NCI-H146 (cell line): ENCODE measurements around the gene ITGB8.

Experiments
- DNase-seq: peaks from one replicate; lab custom pipeline; 2025; lab: John Stamatoyannopoulos, UW

ITGB8 gene

GRCh38 chr7:20343205-20343604 lies 12.5 kb downstream of the ITGB8 start:
- DNase-seq, result no peak

DNA sequence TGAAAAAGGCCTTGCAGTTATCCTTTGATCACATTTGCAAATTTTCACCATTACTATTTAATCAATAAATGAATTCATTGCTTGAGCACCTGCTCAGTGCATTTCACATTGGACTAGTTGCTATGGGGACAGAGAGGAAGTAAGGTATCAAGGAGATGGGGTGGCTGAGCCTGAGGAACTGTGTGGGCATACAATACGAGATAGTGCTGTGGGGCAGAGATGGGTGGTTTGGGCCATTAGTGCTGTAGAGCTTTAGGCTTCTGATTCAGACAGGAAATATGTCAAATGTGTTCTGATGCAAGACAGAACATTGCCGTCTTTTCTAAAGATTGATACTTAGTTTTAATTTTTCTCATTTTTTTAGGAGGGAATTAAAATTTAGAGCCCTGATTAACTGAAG lies 13.2 kb downstream of the ITGB8 start:
- DNase-seq, result peak; percentile 4

GRCh38 chr7:20344396-20344795 lies 13.7 kb downstream of the ITGB8 start:
- no peak for DNase-seq

GRCh38 chr7:20346577-20346976 lies 15.9 kb downstream of the ITGB8 start:
- DNase-seq, result no peak

DNA sequence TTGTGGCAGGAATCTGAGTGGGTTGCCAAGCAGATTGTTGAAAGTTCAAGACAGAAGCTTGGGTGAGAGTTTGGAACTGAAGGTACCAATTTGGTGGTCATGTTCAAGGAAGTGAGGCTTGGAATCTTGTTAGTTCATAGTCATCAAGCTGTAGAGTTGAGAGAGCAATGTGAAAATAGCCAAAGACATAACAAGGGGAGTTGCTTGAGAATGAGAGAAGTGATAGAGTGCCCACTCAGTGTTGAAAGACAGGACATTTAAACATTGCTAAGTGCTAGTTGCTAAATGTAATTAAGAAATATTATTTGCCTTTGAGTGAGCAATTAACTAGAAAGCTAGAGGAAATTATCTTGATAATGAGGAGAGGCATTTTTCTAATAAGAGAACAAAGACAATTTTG lies 17.0 kb downstream of the ITGB8 start:
- DNase-seq, result no peak

DNA sequence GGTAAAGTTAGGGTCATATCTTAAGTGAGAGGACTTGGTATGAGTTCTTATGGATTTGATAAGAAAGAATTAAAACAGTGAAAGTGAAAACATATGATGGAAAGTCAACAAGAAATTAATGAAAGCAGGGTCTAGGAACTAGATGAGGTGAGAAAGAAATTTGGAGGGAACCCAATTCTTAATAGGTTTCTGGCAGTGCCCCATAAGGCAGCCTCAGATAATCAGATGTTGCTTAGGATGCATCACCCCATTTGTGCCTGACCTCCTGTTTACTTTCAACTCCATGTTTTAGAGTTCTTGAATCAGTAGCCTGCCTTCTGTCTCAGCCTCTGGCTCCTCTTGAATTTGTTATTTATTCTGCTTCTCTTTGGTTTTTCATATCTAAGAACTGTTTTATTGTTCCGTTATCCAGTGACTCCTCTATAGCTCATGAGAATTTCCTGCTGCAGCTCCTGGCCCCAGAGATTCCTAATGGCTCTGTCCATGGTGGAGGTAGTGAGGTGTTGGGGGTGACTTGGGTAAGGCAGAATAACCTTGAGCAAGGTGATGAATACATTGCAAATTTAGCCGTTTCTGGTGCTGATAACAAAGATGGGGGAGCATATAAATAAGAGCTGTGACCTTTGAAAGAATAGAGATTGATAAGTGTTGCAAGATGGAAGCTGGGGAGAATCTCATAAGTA lies 17.6 kb downstream of the ITGB8 start:
- DNase-seq, result no peak

- no peak for DNase-seq
Observed at GRCh38 chr7:20350518-20350951, 19.8 kb downstream of the ITGB8 start.

DNA sequence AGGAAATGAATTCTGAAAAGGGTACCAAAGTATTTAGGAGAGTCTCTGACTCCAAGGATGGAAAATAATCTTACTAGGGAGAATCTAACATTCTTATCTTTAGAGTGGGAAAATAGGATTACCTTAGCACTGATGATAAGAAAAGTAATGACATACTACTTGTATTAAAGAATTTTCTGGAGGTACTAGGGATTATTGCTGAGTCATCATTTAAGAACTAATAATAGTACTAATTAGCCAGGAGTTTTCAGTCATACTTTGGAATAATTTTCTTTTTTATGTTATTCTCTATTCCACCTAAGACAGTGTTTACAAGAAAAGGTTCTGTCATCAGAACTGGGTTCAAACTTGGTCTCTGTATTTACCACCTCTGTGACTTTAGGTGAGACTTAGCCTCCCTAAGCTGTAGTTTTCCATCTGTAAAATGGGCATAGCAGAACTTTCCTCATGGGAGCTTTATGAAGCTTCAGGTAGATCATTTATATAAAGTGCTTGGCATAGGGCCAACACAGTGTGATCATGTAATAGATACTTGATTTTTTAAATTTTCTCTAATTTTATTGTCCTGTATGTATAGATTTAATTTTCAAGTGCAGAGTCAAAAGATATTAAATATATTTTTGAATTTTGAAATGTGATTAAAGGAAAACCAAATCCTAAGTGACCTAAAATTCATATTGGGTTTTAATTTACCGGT lies 20.4 kb downstream of the ITGB8 start:
- no peak for DNase-seq

GRCh38 chr7:20351901-20352300 lies 21.2 kb downstream of the ITGB8 start:
- no peak for DNase-seq

DNA sequence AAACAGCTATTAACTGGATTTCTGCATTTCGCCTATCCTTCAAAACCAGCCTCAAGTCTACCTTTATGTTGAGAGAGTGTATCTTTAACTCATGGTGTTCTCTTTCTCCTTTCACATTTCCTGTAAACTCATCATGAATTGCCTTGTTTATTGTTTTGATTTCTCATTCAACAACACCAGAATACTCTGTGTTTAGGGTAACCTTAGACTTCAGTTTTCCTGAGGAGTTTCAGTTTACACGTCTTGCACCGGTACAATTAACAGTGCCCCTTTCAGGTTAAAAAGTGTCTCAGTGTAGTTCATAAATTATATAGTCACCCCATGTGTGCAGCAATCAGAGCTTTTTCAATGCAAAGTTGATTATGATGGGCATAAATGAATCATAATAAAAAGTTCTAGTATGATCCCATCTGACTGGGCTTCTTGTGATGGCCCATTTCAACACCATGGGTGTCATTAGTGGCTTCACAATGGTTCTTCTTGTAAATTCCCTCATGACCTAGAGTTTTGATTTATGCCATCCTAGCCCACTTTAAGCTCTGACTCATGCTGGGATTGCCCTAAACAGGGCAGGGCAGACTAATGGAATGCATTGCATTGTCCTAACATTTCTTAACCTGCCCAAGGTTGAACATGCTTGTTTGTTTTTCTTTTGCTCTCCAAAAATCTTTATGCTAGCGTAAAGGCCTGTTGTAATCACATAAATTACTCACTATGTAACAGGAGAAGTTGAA lies 22.0 kb downstream of the ITGB8 start:
- no peak for DNase-seq

- no peak for DNase-seq
Observed at GRCh38 chr7:20354610-20355528, 24.2 kb downstream of the ITGB8 start.

GRCh38 chr7:20358106-20358505 lies 27.4 kb downstream of the ITGB8 start:
- DNase-seq, result no peak

DNA sequence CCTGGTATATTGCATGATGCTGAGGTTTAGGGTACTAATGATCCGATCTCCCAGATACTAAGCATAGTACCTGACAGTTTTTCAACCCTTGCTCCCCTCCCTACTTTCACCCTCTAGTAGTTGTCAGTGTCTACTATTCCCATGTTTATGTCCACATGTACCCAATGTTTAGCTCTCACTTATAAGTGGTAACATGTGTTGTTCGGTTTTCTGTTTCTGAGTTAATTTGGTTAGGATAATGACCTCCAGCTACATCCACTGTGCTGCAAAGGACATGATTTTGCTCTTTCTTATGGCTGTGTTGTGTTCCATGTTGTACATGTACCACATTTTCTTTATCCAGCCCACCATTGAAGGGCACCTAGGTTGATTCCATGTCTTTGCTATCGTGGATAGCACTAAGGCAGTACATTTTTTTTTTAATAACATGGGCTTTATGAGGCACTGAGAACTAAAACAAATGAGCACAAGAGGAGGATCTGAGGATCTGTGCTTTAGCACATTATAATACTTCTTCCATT lies 28.1 kb downstream of the ITGB8 start:
- no peak for DNase-seq

DNA sequence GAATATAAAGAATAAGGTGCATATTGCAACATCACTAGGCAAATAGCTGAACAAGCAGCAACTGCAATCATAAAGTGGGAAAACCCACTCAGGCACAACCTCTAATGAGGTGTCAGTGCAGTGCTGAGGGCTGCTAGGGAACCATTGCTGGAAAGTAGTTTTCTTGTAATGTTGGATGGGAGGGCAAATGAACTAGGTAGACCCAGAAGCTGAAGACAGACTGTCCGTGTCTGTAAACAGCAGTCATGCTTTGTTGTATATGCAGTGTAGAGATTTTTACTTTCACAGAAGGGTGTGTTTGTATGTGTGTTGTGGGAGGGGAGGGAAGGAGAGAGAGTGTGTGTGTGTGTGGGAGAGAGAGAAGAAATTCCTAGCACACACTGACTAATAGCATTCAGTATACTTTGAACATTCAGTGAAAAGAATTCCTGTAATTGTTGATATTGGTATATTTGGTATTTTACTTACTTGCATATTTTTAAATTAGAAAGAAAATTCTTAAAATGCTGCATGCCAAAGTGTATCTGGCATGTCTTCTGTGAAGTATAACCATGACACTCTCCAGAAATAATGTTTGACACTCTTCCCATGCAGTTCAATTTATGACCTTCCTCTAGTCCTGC lies 28.8 kb downstream of the ITGB8 start:
- DNase-seq, result no peak

DNA sequence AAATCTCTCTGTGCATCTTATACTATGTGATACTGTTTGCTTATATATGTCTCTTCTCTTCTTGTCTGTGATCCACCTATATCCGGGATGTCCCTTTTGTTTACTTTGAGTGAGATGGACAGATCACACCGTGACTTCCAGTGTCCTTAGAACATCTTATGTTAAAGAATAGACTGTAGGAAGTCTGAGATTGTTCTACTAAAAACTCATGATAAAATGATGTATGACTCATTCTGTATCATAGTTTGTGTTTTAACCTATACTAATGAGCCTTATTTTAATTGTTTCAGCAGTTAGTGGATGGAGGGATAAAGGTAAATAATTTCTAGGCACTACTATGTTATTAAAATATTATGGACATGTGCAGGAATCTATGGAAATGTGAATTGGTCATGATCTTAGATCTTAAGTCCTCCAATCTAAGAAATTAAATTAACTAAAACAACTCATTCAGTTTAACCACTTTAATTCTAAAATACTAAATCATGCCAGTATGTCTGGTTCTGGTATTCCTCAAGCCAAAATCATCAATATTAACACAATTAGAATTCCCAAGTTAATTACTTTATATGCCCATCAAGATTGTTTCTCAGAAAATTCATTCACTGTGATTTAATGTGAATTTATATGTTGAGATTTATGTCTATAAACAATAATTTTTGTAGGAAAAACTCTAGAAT lies 32.0 kb downstream of the ITGB8 start:
- no peak for DNase-seq

- no peak for DNase-seq
Observed at GRCh38 chr7:20364571-20365196, 34.0 kb downstream of the ITGB8 start.

DNA sequence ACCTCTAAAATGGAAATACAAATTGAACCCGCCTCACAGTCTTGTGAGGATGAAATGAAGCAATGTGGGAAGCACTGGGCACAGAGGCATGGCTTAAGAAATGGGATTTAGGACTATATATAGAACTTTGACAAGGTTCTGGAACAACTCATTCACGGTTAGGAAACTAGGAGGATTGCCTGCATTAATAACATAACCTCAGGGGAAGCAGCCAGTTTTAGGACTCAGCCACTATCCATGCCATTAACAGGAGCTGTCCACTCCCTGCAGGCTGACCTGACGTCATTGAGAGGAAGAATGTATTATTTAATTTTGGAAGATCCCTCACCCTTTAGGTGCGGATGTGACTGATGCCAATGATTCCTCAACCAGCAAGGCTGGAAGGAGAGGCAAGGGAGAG lies 34.8 kb downstream of the ITGB8 start:
- DNase-seq, result no peak

DNA sequence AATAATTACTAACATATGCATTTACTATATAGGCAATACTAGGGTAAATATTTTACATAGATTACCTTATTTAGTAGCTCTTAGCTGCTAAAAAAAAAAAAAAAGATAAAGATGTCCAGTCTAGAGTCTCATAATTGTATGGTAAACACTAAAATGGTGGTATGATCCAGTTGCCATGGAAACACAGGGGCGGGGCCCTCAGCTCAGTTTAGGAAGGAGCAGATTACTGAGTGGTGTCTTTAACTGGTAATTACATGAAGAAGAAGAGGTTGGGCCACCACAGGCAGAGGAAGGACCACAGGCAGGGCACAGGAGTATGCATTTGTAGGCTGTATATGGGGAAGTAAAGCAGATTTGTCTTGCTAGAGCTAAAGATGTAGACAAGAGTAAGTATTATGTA lies 43.7 kb downstream of the ITGB8 start:
- peak; percentile 68 for DNase-seq

- DNase-seq, result no peak
Observed at GRCh38 chr7:20376796-20377195, 46.1 kb downstream of the ITGB8 start.

- DNase-seq, result no peak
Observed at GRCh38 chr7:20381406-20382034, 50.8 kb downstream of the ITGB8 start.
